Endothelial cell of umbilical vein (primary cell): Measurements from ENCODE around the gene PRDM11. TPM values are rescaled to one million over a fixed set of nuclear protein-coding genes. Genes with fewer than 3 reads are reported as not detected.

ENCODE experiments used
- BruUV-seq: library from RNA; stranded (reverse); fragments of 400-500 nt; replicated peaks from 2 replicates; lab custom pipeline; 2021; lab: Mats Ljungman, UMichigan
- CTCF ChIA-PET: fragments of 300-600, 350-600 bp; sonication (Branson Sonifier 250); formaldehyde crosslinking; loops from one replicate; lab custom pipeline; 2021; ENCODE audit warnings: antibody characterized with exemption, inconsistent platforms; lab: Charles Lee
- POLR2A ChIA-PET: fragments of 300-600, 350-600 bp; sonication (Branson Sonifier 250); formaldehyde crosslinking; loops from one replicate; lab custom pipeline; 2021; ENCODE audit warnings: antibody characterized with exemption, inconsistent platforms; lab: Charles Lee
- DNase-seq: peaks from one replicate; pipeline ENCODE4 v3.0.0-alpha.2; 2011; ENCODE audit warnings: low read depth, low spot score
- FAIRE-seq: peaks from 2 replicates; lab custom pipeline; 2011; peaks lifted over from hg19 to GRCh38; lab: Jason Lieb, UNC
- H2AFZ ChIP-seq: 2 replicates; pipeline ENCODE4 v1.6.0; 2012; ENCODE audit warnings: low read depth, low read length, control low read depth, inconsistent platforms
- H3K27ac ChIP-seq: 2 replicates; pipeline ENCODE4 v1.5.1; 2011; ENCODE audit warnings: low read depth, mild to moderate bottlenecking, control low read depth, low read length, moderate library complexity; ENCODE audit not compliant: insufficient read depth
- H3K27me3 ChIP-seq, 2 experiments: 2 replicates each; pipeline versions ENCODE4 v1.6.0 to v1.6.1; 2011; ENCODE audit warnings: low read length in 2 of 2, mixed read lengths in 1 of 2; ENCODE audit not compliant: control insufficient read depth in 2 of 2, insufficient read depth in 2 of 2
- H3K36me3 ChIP-seq, 2 experiments: 2 replicates in 1 of 2; 3 replicates in 1 of 2; pipeline ENCODE4 v1.5.1; 2011; ENCODE audit warnings: low read length in 2 of 2, mild to moderate bottlenecking in 1 of 2, moderate library complexity in 1 of 2; ENCODE audit not compliant: control insufficient read depth in 2 of 2, insufficient read depth in 2 of 2; ENCODE audit errors: extremely low read depth in 1 of 2
- H3K4me1 ChIP-seq: 3 replicates; pipeline ENCODE4 v1.5.1; 2011; ENCODE audit warnings: mild to moderate bottlenecking, low read length; ENCODE audit not compliant: control insufficient read depth, insufficient read depth; ENCODE audit errors: extremely low read depth
- H3K4me2 ChIP-seq: 2 replicates; pipeline ENCODE4 v1.6.1; 2011; ENCODE audit warnings: low read length, control low read depth, mixed read lengths; ENCODE audit not compliant: insufficient read depth
- H3K4me3 ChIP-seq, 3 experiments: fragments of 200-600 bp in 1 of 3; sonication (generic), shearing (Covaris generic) in 1 of 3; replicated peaks in 1 of 3; 2 replicates each; pipeline ENCODE4 v1.5.1; 2011 to 2016; ENCODE audit warnings: control low read depth in 3 of 3, low read length in 3 of 3, mild to moderate bottlenecking in 2 of 3, inconsistent platforms in 1 of 3, low read depth in 1 of 3, moderate library complexity in 1 of 3; ENCODE audit not compliant: insufficient read depth in 1 of 3
- H3K79me2 ChIP-seq: 2 replicates; pipeline ENCODE4 v1.6.0; 2012; ENCODE audit warnings: low read length, inconsistent platforms; ENCODE audit not compliant: control insufficient read depth, insufficient read depth
- H3K9ac ChIP-seq: replicated peaks from 2 replicates; pipeline ENCODE3; 2011; ENCODE audit warnings: low read length, control low read depth; ENCODE audit not compliant: insufficient read depth; ENCODE audit errors: extremely low read depth
- H3K9me1 ChIP-seq: replicated peaks from 3 replicates; pipeline ENCODE4 v1.6.0; 2011; ENCODE audit warnings: mild to moderate bottlenecking, low read length; ENCODE audit not compliant: control insufficient read depth, insufficient read depth; ENCODE audit errors: extremely low read depth
- H3K9me3 ChIP-seq: replicated peaks from 2 replicates; pipeline ENCODE4 v1.5.1; 2012; ENCODE audit warnings: low read length, inconsistent platforms; ENCODE audit not compliant: control insufficient read depth, insufficient read depth
- H4K20me1 ChIP-seq: replicated peaks from 2 replicates; pipeline ENCODE3; 2011; ENCODE audit warnings: mild to moderate bottlenecking, low read length; ENCODE audit not compliant: control insufficient read depth, insufficient read depth; ENCODE audit errors: extremely low read depth
- CTCF ChIP-seq, 2 donors: IDR thresholded peaks; 1 replicate in 1 of 2; 2 replicates in 1 of 2; pipeline ENCODE4 v1.5.1; 2011; ENCODE audit warnings: low read length in 2 of 2, mild to moderate bottlenecking in 2 of 2, moderate library complexity in 2 of 2, control low read depth in 1 of 2, inconsistent platforms in 1 of 2, low read depth in 1 of 2; ENCODE audit not compliant: insufficient read depth in 1 of 2; ENCODE audit errors: extremely low read depth in 1 of 2
- EZH2 ChIP-seq: IDR thresholded peaks from 2 replicates; pipeline ENCODE4 v1.6.1; 2012; ENCODE audit warnings: borderline replicate concordance, low read depth, mild to moderate bottlenecking, moderate library complexity, low read length, inconsistent platforms; ENCODE audit not compliant: severe bottlenecking
- FOS ChIP-seq: IDR thresholded peaks from 2 replicates; pipeline ENCODE4 v1.6.1; 2011; ENCODE audit warnings: mild to moderate bottlenecking, low read length, moderate library complexity, borderline replicate concordance; ENCODE audit not compliant: insufficient read depth
- GATA2 ChIP-seq: IDR thresholded peaks from 2 replicates; pipeline ENCODE4 v1.7.0; 2011; ENCODE audit warnings: low read depth, mild to moderate bottlenecking, moderate library complexity, mixed read lengths, low read length; ENCODE audit not compliant: insufficient read length, insufficient read depth
- JUN ChIP-seq: IDR thresholded peaks from 2 replicates; pipeline ENCODE4 v1.6.1; 2011; ENCODE audit warnings: borderline replicate concordance, low read depth; ENCODE audit not compliant: insufficient read length, insufficient read depth
- MAX ChIP-seq: IDR thresholded peaks from 2 replicates; pipeline ENCODE4 v1.6.1; 2011; ENCODE audit not compliant: insufficient read depth, insufficient read length
- MYC ChIP-seq: IDR thresholded peaks from one replicate; pipeline ENCODE4 v1.6.1; 2011; ENCODE audit warnings: mild to moderate bottlenecking, low read depth, low read length
- POLR2A ChIP-seq: IDR thresholded peaks from 2 replicates; pipeline ENCODE4 v1.6.1; 2012; ENCODE audit warnings: low read depth, mild to moderate bottlenecking, control low read depth, low read length
- POLR2AphosphoS5 ChIP-seq: IDR thresholded peaks from 2 replicates; pipeline ENCODE4 v1.6.1; 2012; ENCODE audit warnings: low read depth, mild to moderate bottlenecking, control low read depth, low read length, moderate library complexity; ENCODE audit not compliant: insufficient read depth
- dilution Hi-C: fragments of 300-500 bp; cut with MboI; formaldehyde crosslinking; loops from one replicate; pipeline ENCODE4 v1.15.0; 2019; ENCODE audit warnings: low sequenced_read_pairs; ENCODE audit not compliant: extremely low pct_ligation_motif_present
- intact Hi-C: fragments of 100-400 bp; cut with micrococcal nuclease; formaldehyde crosslinking; loops from one replicate; pipeline ENCODE4 v1.10.0; 2022
- polyA plus RNA-seq, 4 experiments: library from polyadenylated mRNA; depleted of rRNA in 3 of 4; stranded (reverse) in 3 of 4; unstranded in 1 of 4; fragments of >200 nt; gene quantifications; 2 replicates each; pipeline versions ENCODE4 v1.2.1 to v1.2.3, GENCODE V29; 2011 to 2012; ENCODE audit warnings: missing spikeins in 1 of 4
- total RNA-seq: library from RNA; stranded (reverse); gene quantifications from 2 replicates; pipeline ENCODE4 v1.2.3, GENCODE V29; 2021

The PRDM11 gene
- total and polyA plus RNA-seq, 2 donors (not counting 3 experiments of a cell fraction or from before 2014, with no cell fraction given): 6.9 to 14.1 TPM

GRCh38 chr11:45106440-45106839 is 40.0 kb upstream of the PRDM11 start:
- DNase-seq (no peak), FAIRE-seq (no peak)
- ChIA-PET POLR2A (no interaction called here), CTCF (interaction anchor here (0.9 to 22.0 kb wide), 6 partner anchors 16 to 227 kb away, joined by 3 to 1618 read pairs (median 7); no protein-coding TSS in a partner anchor)
- H3K27me3 ChIP-seq: peaks cover 0 to 3% of the 10 kb centered on the region in 2 experiments
- H3K27ac ChIP-seq: no peak overlapping the region
- H3K4me3 ChIP-seq: no peak overlapping the region
- no peak overlapping the region for H3K9ac ChIP-seq
- no peaks in the 10 kb centered on the region for H3K79me2 ChIP-seq
- TF ChIP-seq JUN (no peak), POLR2AphosphoS5 (no peak), FOS (no peak), MYC (no peak), EZH2 (no peak), CTCF (IDR thresholded peaks at IDR 0.05; ENCODE audit: extremely low read depth in 1 of 2, insufficient read depth in 1 of 2, low read depth in 1 of 2, low read length in 2 of 2) (no peak), MAX (no peak), GATA2 (no peak), POLR2A (no peak)
- no TSS peak for BruUV-seq
- no peaks in the 10 kb centered on the region for H4K20me1 ChIP-seq
- H3K9me3 ChIP-seq: no peaks in the 10 kb centered on the region
- no peaks in the 10 kb centered on the region for H3K9me1 ChIP-seq
- H3K36me3 ChIP-seq: no peaks in the 10 kb centered on the region
- intact Hi-C loops: no loop called here
- H3K4me2 ChIP-seq: no peak overlapping the region
- peaks cover 7% of the 10 kb centered on the region for H3K4me1 ChIP-seq
- dilution Hi-C loops: no loop called here
- no peak overlapping the region for H2AFZ ChIP-seq
